IPS DF 6.9 (cell line): ENCODE results near the gene C1orf122.

Source experiments
- DNase-seq: peaks from one replicate; pipeline ENCODE4 v3.0.0-alpha.2; 2013; ENCODE audit warnings: low read depth, low spot score
- H3K27ac ChIP-seq: one replicate; pipeline ENCODE4 v1.5.1; 2013; ENCODE audit warnings: low read length, control low read depth
- H3K27me3 ChIP-seq: 2 replicates; pipeline ENCODE4 v1.6.1; 2013; ENCODE audit warnings: mild to moderate bottlenecking, low read length; ENCODE audit not compliant: control insufficient read depth, insufficient read depth
- H3K36me3 ChIP-seq: 2 replicates; pipeline ENCODE4 v1.6.1; 2013; ENCODE audit warnings: low read length; ENCODE audit not compliant: control insufficient read depth, insufficient read depth
- H3K4me1 ChIP-seq: 2 replicates; pipeline ENCODE4 v1.6.1; 2013; ENCODE audit warnings: low read length; ENCODE audit not compliant: control insufficient read depth, insufficient read depth
- H3K4me3 ChIP-seq: 2 replicates; pipeline ENCODE4 v1.5.1; 2013; ENCODE audit warnings: mild to moderate bottlenecking, low read length
- H3K9me3 ChIP-seq: 2 replicates; pipeline ENCODE4 v1.6.1; 2013; ENCODE audit warnings: low read length, inconsistent platforms; ENCODE audit not compliant: control insufficient read depth, insufficient read depth
- WGBS: extraction: QIAGEN DNeasy Blood & Tissue Kit; methylation state at CpG from one replicate; pipeline ENCODE4 v1.1.7; 2013; ENCODE audit warnings: mixed read lengths, missing lambda C conversion rate; ENCODE audit not compliant: insufficient read length, insufficient coverage; 5-methylcytosine and 5-hydroxymethylcytosine counted together

The C1orf122 gene

DNA sequence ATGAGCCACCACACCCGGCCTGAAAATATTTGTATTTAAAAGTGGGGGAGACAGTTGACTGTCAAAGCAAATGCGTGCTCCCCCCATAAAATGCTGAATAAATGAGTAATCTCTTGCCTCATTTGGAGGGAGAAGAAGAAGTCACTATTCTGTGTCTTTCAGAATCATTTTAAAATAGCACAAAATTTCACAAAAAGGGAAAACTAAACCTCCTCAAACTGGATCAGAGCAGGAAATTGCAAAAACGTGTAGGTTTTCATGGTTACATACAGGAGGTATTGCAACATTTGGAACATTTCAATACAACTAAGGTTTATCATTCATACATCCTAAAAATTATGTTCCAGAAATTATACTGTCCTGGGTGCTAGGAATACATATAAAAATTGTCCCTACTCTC is 38.2 kb downstream of the C1orf122 start:
- Histone ChIP-seq H3K4me1 (no peaks in the 10 kb centered on the region), H3K9me3 (no peaks in the 10 kb centered on the region), H3K36me3 (no peaks in the 10 kb centered on the region), H3K4me3 (no peak overlapping the region), H3K27ac (no peak overlapping the region), H3K27me3 (no peaks in the 10 kb centered on the region)
- no CpG with 5 or more reads among the region's 3 CpGs for WGBS
- no peak for DNase-seq

DNA sequence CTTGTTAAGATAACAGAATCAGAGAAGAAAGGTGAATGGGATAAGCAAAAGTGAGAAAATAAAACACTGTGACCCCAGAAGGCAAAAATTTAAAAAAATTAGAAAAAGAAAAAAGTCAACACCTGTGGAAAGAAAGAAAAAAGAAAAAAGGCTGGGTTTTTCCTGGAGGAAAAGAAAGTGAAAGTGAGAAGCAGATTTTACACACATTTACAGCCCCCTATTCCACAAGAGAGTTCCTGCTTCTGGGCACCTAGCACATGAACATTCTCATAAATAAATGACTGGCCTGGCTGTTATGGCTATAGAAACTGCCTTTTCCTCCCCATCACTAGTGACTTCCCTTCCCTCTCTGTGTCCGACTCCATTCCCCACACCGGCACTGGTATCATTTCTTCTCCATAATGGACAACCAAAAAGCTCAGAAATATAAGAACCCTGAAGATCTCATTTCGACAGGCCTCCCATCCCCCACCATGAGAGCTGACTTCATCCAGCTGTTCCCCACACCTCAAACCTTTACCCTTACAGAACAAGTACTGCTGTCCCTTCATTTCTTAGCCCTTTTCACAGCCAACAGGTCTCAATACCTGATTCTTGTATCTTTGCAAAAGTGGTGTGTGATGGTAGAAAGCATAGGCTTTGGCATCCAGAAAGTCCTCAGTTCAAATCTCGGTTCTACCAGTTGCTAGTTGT is 39.2 kb downstream of the C1orf122 start:
- Histone ChIP-seq H3K9me3 (no peaks in the 10 kb centered on the region), H3K27me3 (no peaks in the 10 kb centered on the region), H3K4me3 (no peak overlapping the region), H3K36me3 (no peaks in the 10 kb centered on the region), H3K4me1 (no peaks in the 10 kb centered on the region), H3K27ac (no peak overlapping the region)
- DNase-seq = no peak
- WGBS = no CpG with 5 or more reads among the region's 4 CpGs

DNA sequence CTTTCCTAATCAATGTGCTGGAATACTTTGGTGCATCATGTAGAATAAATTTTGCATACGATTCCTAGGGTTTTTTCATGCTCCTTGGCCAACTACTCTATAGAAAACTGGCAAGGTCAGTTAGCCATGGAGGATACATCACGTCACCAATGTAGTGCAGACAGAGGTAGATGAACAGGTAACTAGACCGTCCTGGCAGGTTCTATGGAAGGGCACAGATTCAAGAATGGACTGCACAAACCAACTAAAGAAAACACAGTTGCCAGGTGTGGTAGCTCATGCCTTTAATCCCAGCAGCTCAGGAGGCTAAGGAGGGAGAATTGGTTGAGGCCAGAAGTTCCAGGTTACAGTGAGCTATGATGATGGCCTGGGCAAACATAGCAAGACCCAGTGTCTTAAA is 41.9 kb downstream of the C1orf122 start:
- H3K4me1 ChIP-seq = no peaks in the 10 kb centered on the region
- no peaks in the 10 kb centered on the region for H3K27me3 ChIP-seq
- no peak overlapping the region for H3K27ac ChIP-seq
- H3K9me3 ChIP-seq = no peaks in the 10 kb centered on the region
- no peak overlapping the region for H3K4me3 ChIP-seq
- H3K36me3 ChIP-seq = no peaks in the 10 kb centered on the region
- no CpG with 5 or more reads among the region's 3 CpGs for WGBS
- no peak for DNase-seq

DNA sequence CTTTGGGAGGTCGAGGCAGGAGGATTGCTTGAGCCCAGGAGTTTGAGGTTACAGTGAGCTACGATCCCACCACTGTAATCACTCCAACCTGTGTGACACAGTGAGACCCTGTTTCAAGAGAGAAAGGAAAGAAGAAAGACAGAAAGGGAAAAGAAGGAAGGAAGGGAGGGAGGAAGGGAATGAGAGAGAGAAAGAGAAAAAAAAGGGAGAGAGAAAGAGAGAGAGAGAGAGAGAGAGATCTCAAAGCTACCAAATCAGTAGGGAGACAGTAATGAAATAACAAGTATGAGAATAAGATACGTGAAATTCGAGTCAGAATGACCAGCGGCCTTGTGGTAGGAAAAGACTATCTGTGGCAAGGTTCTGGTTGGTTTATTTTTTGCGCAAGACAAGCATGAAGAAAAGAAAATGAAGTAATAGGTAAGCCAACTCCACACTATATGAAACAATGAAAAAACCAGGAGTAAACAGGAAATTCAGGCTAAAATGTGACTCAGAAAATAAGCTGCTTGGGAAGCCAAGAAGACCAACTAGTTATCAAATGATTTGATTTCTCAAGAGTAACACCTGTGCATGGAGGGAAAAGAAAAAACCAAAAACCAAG is 42.9 kb downstream of the C1orf122 start:
- no peak for DNase-seq
- Histone ChIP-seq H3K27ac (no peak overlapping the region), H3K36me3 (no peaks in the 10 kb centered on the region), H3K9me3 (no peaks in the 10 kb centered on the region), H3K4me1 (no peaks in the 10 kb centered on the region), H3K27me3 (no peaks in the 10 kb centered on the region), H3K4me3 (no peak overlapping the region)
- WGBS = no CpG with 5 or more reads among the region's 6 CpGs

DNA sequence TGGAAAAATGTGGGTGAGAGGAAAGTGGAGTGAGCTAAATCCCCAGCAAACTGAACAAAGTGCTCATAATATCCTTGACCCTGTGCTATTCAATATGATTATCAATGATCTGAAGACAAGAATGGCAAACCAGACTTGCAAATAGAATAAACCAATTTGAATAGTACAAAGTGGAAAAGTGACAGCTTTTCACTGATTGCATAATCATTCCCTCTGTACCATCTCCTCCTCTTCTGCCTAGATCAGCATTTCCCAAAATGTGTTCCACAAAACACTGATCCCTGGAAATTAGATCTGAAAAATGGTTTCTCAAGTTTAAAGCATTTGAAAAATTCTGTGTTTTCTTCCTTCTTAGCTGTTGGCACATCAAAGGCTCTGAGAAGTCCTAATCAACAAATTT is 43.7 kb downstream of the C1orf122 start:
- no peak for DNase-seq
- no peak overlapping the region for H3K4me3 ChIP-seq
- no peaks in the 10 kb centered on the region for H3K27me3 ChIP-seq
- no peaks in the 10 kb centered on the region for H3K4me1 ChIP-seq
- H3K36me3 ChIP-seq = no peaks in the 10 kb centered on the region
- H3K9me3 ChIP-seq = no peaks in the 10 kb centered on the region
- no peak overlapping the region for H3K27ac ChIP-seq

DNA sequence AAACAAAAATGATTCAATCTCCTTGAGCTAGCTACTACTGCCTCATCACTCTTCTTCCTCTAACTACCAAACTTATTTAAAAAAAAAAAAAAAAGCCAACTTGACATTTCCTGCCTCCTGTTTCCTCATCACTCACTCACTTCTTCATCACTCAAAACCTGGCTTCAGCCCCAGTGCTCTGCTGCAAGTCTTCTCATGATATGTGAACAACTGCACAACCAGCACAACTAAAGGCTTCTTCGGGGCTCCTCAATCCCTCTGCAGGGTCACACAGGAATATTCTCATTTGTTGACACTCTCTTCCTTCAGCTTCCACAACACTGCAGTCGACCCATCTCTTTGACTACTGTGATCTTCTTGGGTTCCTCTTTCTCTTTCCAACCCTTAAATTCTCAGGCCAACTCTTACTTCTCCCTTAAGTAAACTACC is 44.2 kb downstream of the C1orf122 start:
- H3K4me1 ChIP-seq = no peaks in the 10 kb centered on the region
- H3K4me3 ChIP-seq = no peak overlapping the region
- H3K27me3 ChIP-seq = no peaks in the 10 kb centered on the region
- no peaks in the 10 kb centered on the region for H3K9me3 ChIP-seq
- H3K36me3 ChIP-seq = no peaks in the 10 kb centered on the region
- H3K27ac ChIP-seq = no peak overlapping the region
- WGBS = no CpG with 5 or more reads among the region's 2 CpGs
- DNase-seq = no peak

DNA sequence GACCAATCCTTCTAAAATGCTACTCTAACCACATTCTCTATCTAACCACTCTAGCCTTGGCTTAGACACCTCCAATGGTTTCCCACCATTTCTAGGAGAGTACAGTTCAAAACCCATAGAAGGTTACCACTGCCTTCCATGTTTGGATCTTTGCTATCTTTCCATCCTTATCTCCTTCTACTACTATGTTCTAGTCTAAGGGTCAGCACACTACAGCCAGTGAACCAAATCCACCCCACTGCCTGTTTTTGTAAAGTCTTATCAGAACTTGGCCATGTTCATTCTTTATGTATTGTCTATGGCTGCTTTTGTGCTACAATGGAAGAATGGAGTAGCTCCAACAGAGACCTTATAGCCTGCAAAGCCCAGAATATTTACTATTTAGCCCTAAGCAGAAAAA is 45.6 kb downstream of the C1orf122 start:
- H3K27ac ChIP-seq = no peak overlapping the region
- no peaks in the 10 kb centered on the region for H3K9me3 ChIP-seq
- DNase-seq = no peak
- H3K27me3 ChIP-seq = no peaks in the 10 kb centered on the region
- H3K4me1 ChIP-seq = no peaks in the 10 kb centered on the region
- no peak overlapping the region for H3K4me3 ChIP-seq
- peaks cover 6% of the 10 kb centered on the region; the same call in 1 of the 2 replicates for H3K36me3 ChIP-seq

DNA sequence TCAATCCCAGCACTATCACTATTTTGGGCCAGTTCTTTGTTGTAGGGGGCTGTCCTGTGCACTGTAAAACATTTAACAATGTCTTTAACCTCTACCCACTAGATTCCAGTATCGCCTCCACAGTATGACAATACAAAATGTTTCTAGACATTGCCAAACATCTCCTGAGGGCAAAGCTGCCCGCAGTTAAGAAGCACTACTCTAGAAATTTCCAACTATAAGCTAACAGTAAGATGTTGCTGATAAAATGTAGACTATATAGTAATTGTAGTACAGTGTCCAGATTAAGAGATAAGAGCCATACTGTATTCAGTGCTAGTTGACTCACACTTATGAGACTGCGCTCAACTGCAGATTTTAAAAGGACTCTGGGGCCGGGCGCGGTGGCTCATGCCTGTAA is 46.8 kb downstream of the C1orf122 start:
- Histone ChIP-seq H3K36me3 (peaks cover 6% of the 10 kb centered on the region; the same call in 1 of the 2 replicates), H3K27me3 (no peaks in the 10 kb centered on the region), H3K4me1 (no peaks in the 10 kb centered on the region), H3K27ac (no peak overlapping the region), H3K4me3 (no peak overlapping the region), H3K9me3 (no peaks in the 10 kb centered on the region)
- WGBS = no CpG with 5 or more reads among the region's 6 CpGs
- no peak for DNase-seq
